VCaP (cell line): ENCODE results near the gene HMCN2.

Source experiments
- H3K27ac ChIP-seq: fragments of 450-650 bp; 2 replicates; pipeline ENCODE4 v1.5.1; 2017
- CTCF ChIP-seq: fragments of 450-650 bp; conservative IDR thresholded peaks from 2 replicates; pipeline ENCODE4 v1.5.1; 2017; ENCODE audit warnings: mild to moderate bottlenecking, moderate library complexity

The HMCN2 gene

GRCh38 chr9:130323051-130323745, 57.6 kb downstream of the HMCN2 start:
- no peak for TF ChIP-seq CTCF
- no peak overlapping the region for H3K27ac ChIP-seq

GRCh38 chr9:130325921-130326320, 60.4 kb downstream of the HMCN2 start:
- TF ChIP-seq CTCF, result no peak
- no peak overlapping the region for H3K27ac ChIP-seq

GRCh38 chr9:130327070-130327780, 61.7 kb downstream of the HMCN2 start:
- H3K27ac ChIP-seq, result no peak overlapping the region
- TF ChIP-seq CTCF, result peak; percentile 27

GRCh38 chr9:130327781-130328348, 62.3 kb downstream of the HMCN2 start:
- no peak overlapping the region for H3K27ac ChIP-seq
- no peak for TF ChIP-seq CTCF

- TF ChIP-seq CTCF, result no peak
- H3K27ac ChIP-seq, result no peak overlapping the region
These were observed 62.8 kb downstream of the HMCN2 start for GRCh38 chr9:130328349-130328801.

GRCh38 chr9:130329061-130329460, 63.5 kb downstream of the HMCN2 start:
- no peak for TF ChIP-seq CTCF

GRCh38 chr9:130330202-130330862, 64.8 kb downstream of the HMCN2 start:
- no peak for TF ChIP-seq CTCF
- H3K27ac ChIP-seq, result no peak overlapping the region

More at GRCh38 chr9:130329061-130329460, 63.5 kb downstream of the HMCN2 start:
- no peak overlapping the region for H3K27ac ChIP-seq
